K562 (cell line): ENCODE results near the gene KRTAP5-7. TPM values are rescaled to one million over a fixed set of nuclear protein-coding genes. Genes with fewer than 3 reads are reported as not detected.

Experiments used
- ATAC-seq: fragments of 200-7000 bp; cut with Tn5 transposase; 3 replicates; pipeline ENCODE4 v1.9.1; 2020; ENCODE audit warnings: moderate library complexity
- BruUV-seq: library from RNA; stranded (reverse); fragments of 400-500 nt; replicated peaks from 2 replicates; lab custom pipeline; 2021; lab: Mats Ljungman, UMichigan
- CTCF ChIA-PET: fragments of 300-600 bp; formaldehyde crosslinking; extraction: SDS; loops from one replicate; lab custom pipeline; 2021; ENCODE audit warnings: low intra/inter-chr PET ratio; lab: Yijun Ruan, JAX
- POLR2A ChIA-PET: fragments of 300-600, 350-650 bp; sonication (Branson Sonifier 250); formaldehyde crosslinking; extraction: SDS; loops from one replicate; lab custom pipeline; 2021; ENCODE audit warnings: antibody characterized with exemption, inconsistent platforms; lab: Yijun Ruan, JAX
- DNase-seq, 4 experiments: peaks; one replicate each; pipeline versions ENCODE4 v3.0.0 to v3.0.0-alpha.2; 2011 to 2018; ENCODE audit warnings: low spot score in 3 of 4, mixed read lengths in 3 of 4; ENCODE audit errors: extremely low read depth in 1 of 4
- FAIRE-seq: peaks from 2 replicates; lab custom pipeline; 2011; peaks lifted over from hg19 to GRCh38; lab: Jason Lieb, UNC
- H2AFZ ChIP-seq: 2 replicates; pipeline ENCODE4 v1.6.0; 2011; ENCODE audit warnings: low read depth, low read length, control low read depth, inconsistent platforms
- H3K27ac ChIP-seq: fragments of 200-600 bp; 3 replicates; pipeline ENCODE4 v1.8.0; 2011; ENCODE audit warnings: low read depth, mild to moderate bottlenecking, control low read depth, inconsistent platforms, low read length, moderate library complexity, mixed read lengths; ENCODE audit errors: extremely low read depth
- H3K27me3 ChIP-seq, 2 experiments: fragments of 300-600 bp in 1 of 2; 2 replicates in 1 of 2; 3 replicates in 1 of 2; pipeline versions ENCODE4 v1.6.0 to v1.8.0; 2011; ENCODE audit warnings: inconsistent platforms in 2 of 2, low read length in 2 of 2, mild to moderate bottlenecking in 1 of 2, mixed read lengths in 1 of 2, moderate library complexity in 1 of 2; ENCODE audit not compliant: control insufficient read depth in 2 of 2, insufficient read depth in 2 of 2
- H3K36me3 ChIP-seq: fragments of 300-600 bp; 3 replicates; pipeline ENCODE4 v1.8.0; 2011; ENCODE audit warnings: mild to moderate bottlenecking, low read length, inconsistent platforms; ENCODE audit not compliant: control insufficient read depth, insufficient read depth
- H3K4me1 ChIP-seq, 2 experiments: fragments of 200-600 bp in 1 of 2; replicated peaks in 1 of 2; 2 replicates in 1 of 2; 3 replicates in 1 of 2; pipeline versions ENCODE4 v1.5.1 to v1.8.0; 2011; ENCODE audit warnings: inconsistent platforms in 2 of 2, low read length in 2 of 2, mild to moderate bottlenecking in 1 of 2, mixed read lengths in 1 of 2, moderate library complexity in 1 of 2; ENCODE audit not compliant: control insufficient read depth in 2 of 2, insufficient read depth in 2 of 2
- H3K4me2 ChIP-seq: 2 replicates; pipeline ENCODE4 v1.6.1; 2011; ENCODE audit warnings: low read length, control low read depth, inconsistent platforms, mixed read lengths; ENCODE audit not compliant: insufficient read depth
- H3K4me3 ChIP-seq: fragments of 200-600 bp; sonication (generic), shearing (Covaris generic); 2 replicates; pipeline ENCODE4 v1.5.1; 2016; ENCODE audit warnings: control low read depth, inconsistent platforms
- H3K79me2 ChIP-seq: fragments of 200-600 bp; 3 replicates; pipeline ENCODE4 v1.8.0; 2011; ENCODE audit warnings: low read length, inconsistent platforms; ENCODE audit not compliant: control insufficient read depth, insufficient read depth
- H3K9ac ChIP-seq, 2 experiments: 2 replicates each; pipeline versions ENCODE4 v1.6.0 to v1.6.1; 2011; ENCODE audit warnings: low read depth in 2 of 2, low read length in 2 of 2, control low read depth in 1 of 2, inconsistent platforms in 1 of 2, mild to moderate bottlenecking in 1 of 2, mixed read lengths in 1 of 2; ENCODE audit not compliant: insufficient read depth in 1 of 2
- H3K9me1 ChIP-seq: one replicate; pipeline ENCODE4 v1.6.0; 2011; ENCODE audit warnings: inconsistent platforms, mild to moderate bottlenecking, low read length, moderate library complexity; ENCODE audit not compliant: control insufficient read depth, insufficient read depth
- H3K9me3 ChIP-seq: replicated peaks from 2 replicates; pipeline ENCODE4 v1.5.1; 2011; ENCODE audit warnings: low read depth, low read length, inconsistent platforms; ENCODE audit not compliant: control insufficient read depth, insufficient read depth
- H4K20me1 ChIP-seq: replicated peaks from 2 replicates; pipeline ENCODE4 v1.6.1; 2011; ENCODE audit warnings: low read length, inconsistent platforms, mixed read lengths; ENCODE audit not compliant: control insufficient read depth, insufficient read depth
- HDAC3 ChIP-seq: fragments of 450-650 bp; IDR thresholded peaks from 2 replicates; pipeline ENCODE4 v1.6.1; 2018; ENCODE audit warnings: borderline replicate concordance, mild to moderate bottlenecking, moderate library complexity; ENCODE audit not compliant: partially characterized antibody
- JUN ChIP-seq, 2 experiments: sonication (generic) in 1 of 2; formaldehyde crosslinking in 1 of 2; IDR thresholded peaks; 2 replicates each; pipeline versions ENCODE4 v1.6.1 to v1.8.0; 2012 to 2022; ENCODE audit warnings: borderline replicate concordance in 2 of 2, mild to moderate bottlenecking in 2 of 2, improper control_type of control experiment in 1 of 2, low read depth in 1 of 2, low read length in 1 of 2, missing genetic modification reagents in 1 of 2
- KLF13 ChIP-seq: fragments of 450-650 bp; IDR thresholded peaks from 2 replicates; pipeline ENCODE4 v1.6.1; 2016; ENCODE audit warnings: missing genetic modification characterization, low read depth, mild to moderate bottlenecking, missing compliant biosample characterization, moderate library complexity, borderline replicate concordance
- MAFK ChIP-seq: IDR thresholded peaks from 2 replicates; pipeline ENCODE4 v1.6.1; 2011; ENCODE audit warnings: low read length, improper control_type of control experiment
- RBM17 ChIP-seq: fragments of 200-400 bp; formaldehyde crosslinking; IDR thresholded peaks from 2 replicates; pipeline ENCODE4 v1.6.1; 2017; ENCODE audit warnings: low read depth, mild to moderate bottlenecking, low read length, borderline replicate concordance
- SIN3A ChIP-seq, 2 experiments: fragments of 150-350 bp in 1 of 2; IDR thresholded peaks; 2 replicates each; pipeline ENCODE4 v1.6.1; 2011 to 2016; ENCODE audit warnings: borderline replicate concordance in 2 of 2, low read depth in 2 of 2, low read length in 2 of 2, mild to moderate bottlenecking in 2 of 2, moderate library complexity in 2 of 2; ENCODE audit not compliant: control insufficient read depth in 1 of 2
- TEAD2 ChIP-seq: fragments of 450-650 bp; IDR thresholded peaks from 2 replicates; pipeline ENCODE4 v1.6.1; 2016; ENCODE audit warnings: missing genetic modification characterization, control low read depth, missing compliant biosample characterization
- ZC3H4 ChIP-seq: sonication (generic); formaldehyde crosslinking; IDR thresholded peaks from 2 replicates; pipeline ENCODE4 v1.9.0; 2021; ENCODE audit warnings: missing genetic modification reagents, borderline replicate concordance
- ZNF217 ChIP-seq: sonication (generic); formaldehyde crosslinking; IDR thresholded peaks from 2 replicates; pipeline ENCODE4 v1.8.0; 2022; ENCODE audit warnings: mild to moderate bottlenecking, missing genetic modification reagents
- ZNF57 ChIP-seq: fragments of 450-650 bp; formaldehyde crosslinking; IDR thresholded peaks from 2 replicates; pipeline ENCODE4 v1.4.0; 2020; ENCODE audit warnings: mild to moderate bottlenecking, moderate library complexity
- WGBS: fragments of 100-300 bp; shearing (Covaris generic); methylation state at CpG from one replicate; pipeline ENCODE4 v1.1.6; 2016; ENCODE audit warnings: low coverage, mixed read lengths; ENCODE audit not compliant: insufficient coverage; ENCODE audit errors: missing lambda C conversion rate; 5-methylcytosine and 5-hydroxymethylcytosine counted together
- in situ Hi-C: fragments of 300-500 bp; cut with MboI; formaldehyde crosslinking; loops from 4 replicates; pipeline ENCODE4 v1.15.0; 2018; ENCODE audit warnings: inconsistent platforms, mixed read lengths
- intact Hi-C: fragments of 100-400 bp; cut with micrococcal nuclease; formaldehyde crosslinking; loops from 2 replicates; pipeline ENCODE4 v1.14.2; 2022
- polyA plus RNA-seq, 8 experiments: library from polyadenylated mRNA; depleted of rRNA in 4 of 8; stranded (reverse) in 5 of 8; unstranded in 3 of 8; fragments of >200 nt; fragmentation: Nextera tagmentation in 2 of 8; fragmentation: Illumina TruSeq in 1 of 8; extraction: Ambion mirVana in 2 of 8; extraction: Trizol in 1 of 8; gene quantifications; 2 replicates each; pipeline versions ENCODE4 v1.2.1 to v1.2.3, GENCODE V29; 2011 to 2014; ENCODE audit warnings: inconsistent platforms in 1 of 8, missing spikeins in 1 of 8
- total RNA-seq, 7 experiments: library from RNA; depleted of rRNA in 6 of 7; stranded (reverse); fragments of >200 nt in 6 of 7; fragmentation: Illumina TruSeq in 2 of 7; extraction: Trizol in 2 of 7; gene quantifications; 2 replicates each; pipeline versions ENCODE4 v1.2.1 to v1.2.3, GENCODE V29; 2011 to 2021; ENCODE audit warnings: low replicate concordance in 1 of 7
- TF ChIP-seq, protein P1 (sequence below): sonication (generic); IDR thresholded peaks from 2 replicates; pipeline ENCODE4 v1.6.1; 2016
- TF ChIP-seq, protein P2 (sequence below): fragments of 450-650 bp; formaldehyde crosslinking; IDR thresholded peaks from 2 replicates; pipeline ENCODE4 v1.4.0; 2020; ENCODE audit warnings: mild to moderate bottlenecking, mixed read lengths
- TF ChIP-seq, protein P3 (sequence below): sonication (generic); formaldehyde crosslinking; IDR thresholded peaks from 2 replicates; pipeline ENCODE4 v1.8.0; 2022; ENCODE audit warnings: missing genetic modification reagents, mild to moderate bottlenecking, borderline replicate concordance
- TF ChIP-seq, protein P4 (sequence below): fragments of 450-650 bp; IDR thresholded peaks from 2 replicates; pipeline ENCODE4 v1.6.1; 2014; ENCODE audit warnings: low read depth, mild to moderate bottlenecking, moderate library complexity, borderline replicate concordance

The KRTAP5-7 gene
- total and polyA plus RNA-seq, 9 of the 15 experiments (the other 6 are each of a cell fraction or from before 2014, with no cell fraction given): not detected

DNA sequence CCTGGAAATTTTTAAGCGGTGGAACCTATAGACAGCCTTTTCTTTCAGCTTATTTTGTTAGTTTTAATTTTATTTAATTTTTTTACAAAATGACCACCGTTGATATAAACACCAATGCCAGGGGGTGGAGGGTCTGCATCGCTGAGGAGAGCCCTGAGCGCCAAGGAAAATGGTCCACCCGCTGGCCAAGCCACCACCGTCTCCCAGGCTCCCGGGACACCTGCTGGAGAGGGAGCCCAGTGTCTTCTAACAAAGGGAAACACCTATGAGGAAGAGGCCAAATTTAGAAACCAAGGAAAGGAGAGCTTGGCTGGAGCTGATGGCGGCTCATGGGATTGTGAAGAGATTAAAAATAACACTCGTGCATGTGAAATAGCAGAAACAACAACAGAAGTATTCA, 10.5 kb downstream of the KRTAP5-7 start:
- no peak for DNase-seq
- no TSS peak for BruUV-seq

More for the DNA sequence above, 10.5 kb downstream of the KRTAP5-7 start:
- no peaks in the 10 kb centered on the region for H3K9me1 ChIP-seq
- H3K9me3 ChIP-seq: peaks cover 2% of the 10 kb centered on the region; the same call in 1 of the 2 replicates
- ChIA-PET CTCF (no interaction called here), POLR2A (interaction anchor here (1.5 kb wide), 1 partner anchor 12 kb away, joined by 5 read pairs; no protein-coding TSS in a partner anchor)
- no peak for FAIRE-seq
- no peaks in the 10 kb centered on the region for H3K36me3 ChIP-seq
- TF ChIP-seq ZNF217 (CRISPR knock-in tag) (no peak), TEAD2 (tag) (no peak), MAFK (no peak), RBM17 (no peak), JUN (IDR thresholded peaks at IDR 0.05; ENCODE audit: borderline replicate concordance, low read depth, low read length) (no peak), JUN (CRISPR knock-in tag; IDR thresholded peaks at IDR 0.05; ENCODE audit: borderline replicate concordance) (no peak), SIN3A (IDR thresholded peaks at IDR 0.05; ENCODE audit: borderline replicate concordance in 2 of 2, control insufficient read depth in 1 of 2, low read depth in 2 of 2, low read length in 2 of 2) (no peak), ZC3H4 (no peak), KLF13 (tag) (no peak), ZNF57 (no peak), HDAC3 (no peak)
- TF ChIP-seq, protein P1, sequence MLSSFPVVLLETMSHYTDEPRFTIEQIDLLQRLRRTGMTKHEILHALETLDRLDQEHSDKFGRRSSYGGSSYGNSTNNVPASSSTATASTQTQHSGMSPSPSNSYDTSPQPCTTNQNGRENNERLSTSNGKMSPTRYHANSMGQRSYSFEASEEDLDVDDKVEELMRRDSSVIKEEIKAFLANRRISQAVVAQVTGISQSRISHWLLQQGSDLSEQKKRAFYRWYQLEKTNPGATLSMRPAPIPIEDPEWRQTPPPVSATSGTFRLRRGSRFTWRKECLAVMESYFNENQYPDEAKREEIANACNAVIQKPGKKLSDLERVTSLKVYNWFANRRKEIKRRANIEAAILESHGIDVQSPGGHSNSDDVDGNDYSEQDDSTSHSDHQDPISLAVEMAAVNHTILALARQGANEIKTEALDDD: no peak
- TF ChIP-seq, protein P2, sequence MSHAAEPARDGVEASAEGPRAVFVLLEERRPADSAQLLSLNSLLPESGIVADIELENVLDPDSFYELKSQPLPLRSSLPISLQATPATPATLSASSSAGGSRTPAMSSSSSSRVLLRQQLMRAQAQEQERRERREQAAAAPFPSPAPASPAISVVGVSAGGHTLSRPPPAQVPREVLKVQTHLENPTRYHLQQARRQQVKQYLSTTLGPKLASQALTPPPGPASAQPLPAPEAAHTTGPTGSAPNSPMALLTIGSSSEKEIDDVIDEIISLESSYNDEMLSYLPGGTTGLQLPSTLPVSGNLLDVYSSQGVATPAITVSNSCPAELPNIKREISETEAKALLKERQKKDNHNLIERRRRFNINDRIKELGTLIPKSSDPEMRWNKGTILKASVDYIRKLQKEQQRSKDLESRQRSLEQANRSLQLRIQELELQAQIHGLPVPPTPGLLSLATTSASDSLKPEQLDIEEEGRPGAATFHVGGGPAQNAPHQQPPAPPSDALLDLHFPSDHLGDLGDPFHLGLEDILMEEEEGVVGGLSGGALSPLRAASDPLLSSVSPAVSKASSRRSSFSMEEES (CRISPR knock-in tag): no peak
- TF ChIP-seq, protein P3, sequence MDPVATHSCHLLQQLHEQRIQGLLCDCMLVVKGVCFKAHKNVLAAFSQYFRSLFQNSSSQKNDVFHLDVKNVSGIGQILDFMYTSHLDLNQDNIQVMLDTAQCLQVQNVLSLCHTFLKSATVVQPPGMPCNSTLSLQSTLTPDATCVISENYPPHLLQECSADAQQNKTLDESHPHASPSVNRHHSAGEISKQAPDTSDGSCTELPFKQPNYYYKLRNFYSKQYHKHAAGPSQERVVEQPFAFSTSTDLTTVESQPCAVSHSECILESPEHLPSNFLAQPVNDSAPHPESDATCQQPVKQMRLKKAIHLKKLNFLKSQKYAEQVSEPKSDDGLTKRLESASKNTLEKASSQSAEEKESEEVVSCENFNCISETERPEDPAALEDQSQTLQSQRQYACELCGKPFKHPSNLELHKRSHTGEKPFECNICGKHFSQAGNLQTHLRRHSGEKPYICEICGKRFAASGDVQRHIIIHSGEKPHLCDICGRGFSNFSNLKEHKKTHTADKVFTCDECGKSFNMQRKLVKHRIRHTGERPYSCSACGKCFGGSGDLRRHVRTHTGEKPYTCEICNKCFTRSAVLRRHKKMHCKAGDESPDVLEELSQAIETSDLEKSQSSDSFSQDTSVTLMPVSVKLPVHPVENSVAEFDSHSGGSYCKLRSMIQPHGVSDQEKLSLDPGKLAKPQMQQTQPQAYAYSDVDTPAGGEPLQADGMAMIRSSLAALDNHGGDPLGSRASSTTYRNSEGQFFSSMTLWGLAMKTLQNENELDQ: no peak
- TF ChIP-seq, protein P4, sequence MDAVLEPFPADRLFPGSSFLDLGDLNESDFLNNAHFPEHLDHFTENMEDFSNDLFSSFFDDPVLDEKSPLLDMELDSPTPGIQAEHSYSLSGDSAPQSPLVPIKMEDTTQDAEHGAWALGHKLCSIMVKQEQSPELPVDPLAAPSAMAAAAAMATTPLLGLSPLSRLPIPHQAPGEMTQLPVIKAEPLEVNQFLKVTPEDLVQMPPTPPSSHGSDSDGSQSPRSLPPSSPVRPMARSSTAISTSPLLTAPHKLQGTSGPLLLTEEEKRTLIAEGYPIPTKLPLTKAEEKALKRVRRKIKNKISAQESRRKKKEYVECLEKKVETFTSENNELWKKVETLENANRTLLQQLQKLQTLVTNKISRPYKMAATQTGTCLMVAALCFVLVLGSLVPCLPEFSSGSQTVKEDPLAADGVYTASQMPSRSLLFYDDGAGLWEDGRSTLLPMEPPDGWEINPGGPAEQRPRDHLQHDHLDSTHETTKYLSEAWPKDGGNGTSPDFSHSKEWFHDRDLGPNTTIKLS: no peak
- 18% methylated on average over 9 of the region's 9 CpGs for WGBS
- no peak for ATAC-seq
- intact Hi-C loops (loop anchor here (10.0 kb wide), 1 partner anchor 93 kb away; the partner anchor contains the start of gene DHCR7), in situ Hi-C loops (no loop called here)
- peaks cover 26 to 40% of the 10 kb centered on the region in 2 experiments; a peak in 3 of 5 replicates for H3K27me3 ChIP-seq
- H3K4me2 ChIP-seq: no peak overlapping the region
- H3K27ac ChIP-seq: no peak overlapping the region
- H3K4me3 ChIP-seq: no peak overlapping the region
- no peaks in the 10 kb centered on the region for H3K79me2 ChIP-seq
- H3K4me1 ChIP-seq: peaks cover 2 to 4% of the 10 kb centered on the region in 2 experiments; a peak in 4 of 5 replicates
- no peak overlapping the region for H3K9ac ChIP-seq
- H4K20me1 ChIP-seq: no peaks in the 10 kb centered on the region
- no peak overlapping the region for H2AFZ ChIP-seq
